Transverse colon (tissue), 4 donors: Measurements from ENCODE around the gene SDK2. TPM values are rescaled to one million over a fixed set of nuclear protein-coding genes. Genes with fewer than 3 reads are reported as not detected.

Source experiments
- DNase-seq: peaks from one replicate; pipeline ENCODE4 v3.0.0-alpha.2; 2019
- H3K27ac ChIP-seq, 4 donors: fragments of 200-600 bp; sonication (generic); 2 replicates each; pipeline ENCODE4 v1.5.1; 2016 to 2018; ENCODE audit warnings: inconsistent platforms in 4 of 4
- H3K27me3 ChIP-seq: fragments of 200-600 bp; sonication (generic); 2 replicates; pipeline ENCODE4 v1.5.1; 2017; ENCODE audit warnings: inconsistent platforms
- H3K36me3 ChIP-seq, 4 donors: fragments of 200-600 bp; sonication (generic); 2 replicates each; pipeline ENCODE4 v1.5.1; 2017 to 2019; ENCODE audit warnings: inconsistent platforms in 4 of 4
- H3K4me1 ChIP-seq, 4 donors: fragments of 200-600 bp; sonication (generic); 2 replicates each; pipeline ENCODE4 v1.5.1; 2017 to 2020; ENCODE audit warnings: inconsistent platforms in 4 of 4
- H3K4me3 ChIP-seq, 4 donors: fragments of 200-600 bp; sonication (generic); 1 replicate in 1 of 4; 2 replicates in 3 of 4; pipeline versions ENCODE4 v1.5.1 to v1.6.1; 2017 to 2019; ENCODE audit warnings: inconsistent platforms in 4 of 4
- H3K9me3 ChIP-seq, 2 donors: fragments of 200-600 bp; sonication (generic); 2 replicates each; pipeline ENCODE4 v1.5.1; 2017 to 2019; ENCODE audit warnings: inconsistent platforms in 2 of 2
- EP300 ChIP-seq: sonication (generic); formaldehyde crosslinking; IDR thresholded peaks from one replicate; pipeline ENCODE4 v1.6.1; 2017; ENCODE audit warnings: antibody characterized with exemption, low read depth
- POLR2A ChIP-seq: fragments of 450-650 bp; IDR thresholded peaks from one replicate; pipeline ENCODE4 v1.6.1; 2016; ENCODE audit warnings: antibody characterized with exemption, mild to moderate bottlenecking, moderate library complexity
- POLR2AphosphoS5 ChIP-seq, 3 donors: sonication (generic); formaldehyde crosslinking; IDR thresholded peaks; one replicate each; pipeline ENCODE4 v1.6.1; 2016; ENCODE audit warnings: antibody characterized with exemption in 3 of 3
- WGBS, 2 donors: methylation state at CpG; one replicate each; pipeline ENCODE4 v1.1.5; 2018; ENCODE audit warnings: low coverage in 1 of 2; 5-methylcytosine and 5-hydroxymethylcytosine counted together
- in situ Hi-C, 4 donors: fragments of 200-750 bp; cut with MboI; loops; one replicate each; pipeline versions ENCODE4 v1.15.0 to v1.15.1; 2017; ENCODE audit warnings: low sequenced_read_pairs in 3 of 4, low pct_ligation_motif_present in 1 of 4, low pct_unique_long_range_greater_than_20kb in 1 of 4
- intact Hi-C: fragments of 100-400 bp; cut with DNase I; formaldehyde crosslinking; loops from one replicate; pipeline ENCODE4 v1.15.1; 2023; ENCODE audit warnings: low total_unique reads
- total RNA-seq, 4 donors: library from RNA; depleted of rRNA; stranded (reverse); fragments of >200 nt; gene quantifications; one replicate each; pipeline ENCODE4 v1.1.0, GENCODE V29; 2016
- TF ChIP-seq, protein P1 (sequence below), 5 experiments: fragments of 200-600 bp in 3 of 5; fragments of 450-650 bp in 2 of 5; sonication (generic) in 3 of 5; IDR thresholded peaks; 1 replicate in 2 of 5; 2 replicates in 3 of 5; pipeline ENCODE4 v1.5.1; 2016 to 2017; ENCODE audit warnings: antibody characterized with exemption in 5 of 5, inconsistent platforms in 3 of 5, mild to moderate bottlenecking in 2 of 5, moderate library complexity in 1 of 5

The SDK2 gene
- total RNA-seq, 4 donors from 2014 or later = 2.6 to 9.8 (median 3.4) TPM

DNA sequence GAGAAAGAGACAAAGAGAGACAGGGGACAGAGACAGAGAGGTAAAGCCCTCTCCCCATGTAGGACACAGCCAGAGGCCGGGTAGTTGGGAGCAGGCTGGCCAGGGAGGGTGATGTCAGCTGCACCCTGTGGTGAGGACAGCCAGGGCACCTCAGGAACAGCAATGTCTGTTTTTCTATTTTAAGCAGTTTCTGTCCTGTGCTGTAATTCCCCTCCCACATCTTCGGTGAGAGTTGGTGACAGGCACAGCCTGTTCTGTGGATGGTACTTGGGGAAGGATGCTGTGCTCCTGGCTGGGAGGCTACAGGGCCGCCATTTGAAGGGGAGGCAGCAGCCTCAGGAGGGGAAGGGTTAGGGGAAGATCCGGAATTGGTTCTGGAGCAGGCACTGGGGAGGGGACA lies 163.5 kb downstream of the SDK2 start:
- 64% methylated on average over 4 of the region's 4 CpGs; no CpG with 5 or more reads in 1 of the 2 donors for WGBS, 2 donors
- DNase-seq = no peak
- H3K4me1 ChIP-seq = no peaks in the 10 kb centered on the region
- H3K4me3 ChIP-seq = no peak overlapping the region
- H3K9me3 ChIP-seq = no peaks in the 10 kb centered on the region
- intact Hi-C loops (no loop called here), in situ Hi-C loops (no loop called here)
- TF ChIP-seq POLR2A (no peak), POLR2AphosphoS5 (IDR thresholded peaks at IDR 0.05) (no peak), EP300 (no peak)
- TF ChIP-seq, protein P1, sequence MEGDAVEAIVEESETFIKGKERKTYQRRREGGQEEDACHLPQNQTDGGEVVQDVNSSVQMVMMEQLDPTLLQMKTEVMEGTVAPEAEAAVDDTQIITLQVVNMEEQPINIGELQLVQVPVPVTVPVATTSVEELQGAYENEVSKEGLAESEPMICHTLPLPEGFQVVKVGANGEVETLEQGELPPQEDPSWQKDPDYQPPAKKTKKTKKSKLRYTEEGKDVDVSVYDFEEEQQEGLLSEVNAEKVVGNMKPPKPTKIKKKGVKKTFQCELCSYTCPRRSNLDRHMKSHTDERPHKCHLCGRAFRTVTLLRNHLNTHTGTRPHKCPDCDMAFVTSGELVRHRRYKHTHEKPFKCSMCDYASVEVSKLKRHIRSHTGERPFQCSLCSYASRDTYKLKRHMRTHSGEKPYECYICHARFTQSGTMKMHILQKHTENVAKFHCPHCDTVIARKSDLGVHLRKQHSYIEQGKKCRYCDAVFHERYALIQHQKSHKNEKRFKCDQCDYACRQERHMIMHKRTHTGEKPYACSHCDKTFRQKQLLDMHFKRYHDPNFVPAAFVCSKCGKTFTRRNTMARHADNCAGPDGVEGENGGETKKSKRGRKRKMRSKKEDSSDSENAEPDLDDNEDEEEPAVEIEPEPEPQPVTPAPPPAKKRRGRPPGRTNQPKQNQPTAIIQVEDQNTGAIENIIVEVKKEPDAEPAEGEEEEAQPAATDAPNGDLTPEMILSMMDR (IDR thresholded peaks at IDR 0.05) = no peak
- H3K27ac ChIP-seq = no peak overlapping the region
- no peaks in the 10 kb centered on the region for H3K27me3 ChIP-seq
- no peaks in the 10 kb centered on the region for H3K36me3 ChIP-seq

DNA sequence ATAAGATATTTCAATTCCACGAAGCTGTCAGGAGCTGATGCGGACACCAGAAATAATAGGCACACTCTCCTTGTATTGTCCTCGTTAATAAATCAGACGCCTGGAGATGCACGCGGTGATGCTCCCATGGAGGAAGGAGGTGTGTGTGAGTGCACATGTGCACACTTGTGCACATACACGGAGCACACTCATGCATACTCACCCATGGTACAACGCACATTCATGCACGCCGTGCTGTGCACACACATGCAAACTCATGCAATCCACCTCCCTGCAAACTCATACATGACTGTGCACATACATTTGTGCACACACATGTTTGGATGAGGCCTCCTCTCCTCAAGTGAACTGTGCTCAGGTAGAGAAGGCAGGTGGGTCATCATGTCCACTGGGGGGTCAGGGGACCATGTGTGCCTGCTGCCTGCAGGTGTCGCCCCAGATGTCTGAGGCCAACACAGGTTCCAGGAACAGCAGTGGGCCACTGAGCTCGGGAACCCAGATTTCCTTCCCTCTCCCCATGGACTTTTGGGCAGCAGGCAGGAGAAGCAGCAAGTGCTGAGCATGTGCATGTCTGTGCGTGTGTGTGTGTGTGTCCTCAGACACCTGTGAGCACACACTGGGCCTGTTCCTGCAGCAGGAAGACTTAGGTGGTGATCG lies 165.3 kb downstream of the SDK2 start:
- in situ Hi-C loops = no loop called here
- Histone ChIP-seq H3K4me1 (peaks cover 0 to 8% (median 3%) of the 10 kb centered on the region in 4 donors), H3K4me3 (no peak overlapping the region), H3K27ac (no peak overlapping the region), H3K27me3 (peaks cover 4% of the 10 kb centered on the region), H3K9me3 (no peaks in the 10 kb centered on the region), H3K36me3 (no peaks in the 10 kb centered on the region)
- intact Hi-C loops = no loop called here
- DNase-seq = no peak
- 91 to 93% methylated on average over 5 to 14 of the region's 14 CpGs for WGBS, 2 donors
- TF ChIP-seq POLR2A (no peak), POLR2AphosphoS5 (IDR thresholded peaks at IDR 0.05) (no peak), EP300 (no peak)
- TF ChIP-seq, protein P1 (IDR thresholded peaks at IDR 0.05) = no peak

DNA sequence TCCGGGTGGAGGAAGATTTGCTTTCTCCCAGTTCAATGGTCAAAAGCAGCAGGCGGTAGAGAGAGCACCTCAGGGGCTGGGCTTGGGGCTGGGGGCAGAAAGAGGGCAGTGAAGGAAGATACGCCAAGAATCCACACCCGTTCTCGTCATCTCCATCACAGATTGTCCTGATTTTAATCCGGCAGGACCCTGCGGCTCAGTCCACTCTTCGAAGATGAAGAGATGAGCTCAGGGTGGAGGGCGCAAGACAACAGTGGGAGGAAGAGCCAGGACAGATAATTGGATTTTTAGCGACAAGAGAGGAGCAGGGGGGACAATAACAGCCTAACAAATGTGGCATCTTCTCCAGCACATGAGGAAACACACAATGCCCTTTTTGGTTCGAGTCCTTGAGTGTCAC lies 165.9 kb downstream of the SDK2 start:
- TF ChIP-seq EP300 = no peak
- TF ChIP-seq POLR2A = no peak
- no peak for TF ChIP-seq POLR2AphosphoS5 (IDR thresholded peaks at IDR 0.05)
- TF ChIP-seq, protein P1 (IDR thresholded peaks at IDR 0.05) = no peak
- no peak for DNase-seq
- in situ Hi-C loops (no loop called here), intact Hi-C loops (no loop called here)
- peaks cover 0 to 9% (median 3%) of the 10 kb centered on the region in 4 donors for H3K4me1 ChIP-seq
- peaks cover 4% of the 10 kb centered on the region for H3K27me3 ChIP-seq
- no peaks in the 10 kb centered on the region for H3K9me3 ChIP-seq
- 75 to 84% methylated on average over 4 to 11 of the region's 11 CpGs for WGBS, 2 donors
- H3K36me3 ChIP-seq = no peaks in the 10 kb centered on the region
- H3K4me3 ChIP-seq = no peak overlapping the region
- H3K27ac ChIP-seq = no peak overlapping the region

DNA sequence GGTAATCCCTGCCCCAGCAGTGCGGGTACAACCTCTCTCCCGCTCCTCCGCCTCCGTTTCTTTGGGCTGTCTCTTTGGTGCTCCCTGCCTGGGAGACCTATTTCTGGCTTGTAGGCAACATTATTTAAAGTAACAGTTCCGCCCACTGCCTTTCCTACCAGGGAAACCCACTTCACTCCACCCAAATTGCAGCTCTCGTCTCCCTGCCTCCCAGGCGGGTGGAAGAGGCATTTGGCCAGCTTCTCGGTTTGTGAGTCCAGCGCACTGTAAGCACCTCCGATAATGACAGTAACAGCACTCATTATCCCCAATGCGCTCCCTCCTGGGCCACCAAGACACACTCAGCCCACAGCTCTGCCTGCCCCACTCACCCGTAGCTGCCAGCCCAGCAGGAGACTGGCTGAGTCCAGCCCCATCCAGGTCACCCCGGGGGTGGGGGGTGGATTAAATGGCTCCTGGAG lies 167.3 kb downstream of the SDK2 start:
- Histone ChIP-seq H3K27me3 (peaks cover 4% of the 10 kb centered on the region), H3K4me1 (peaks cover 0 to 9% (median 3%) of the 10 kb centered on the region in 4 donors), H3K4me3 (no peak overlapping the region), H3K9me3 (no peaks in the 10 kb centered on the region), H3K27ac (no peak overlapping the region), H3K36me3 (no peaks in the 10 kb centered on the region)
- TF ChIP-seq EP300 = no peak
- TF ChIP-seq POLR2AphosphoS5 (IDR thresholded peaks at IDR 0.05) = no peak
- TF ChIP-seq, protein P1 (IDR thresholded peaks at IDR 0.05) = no peak
- no peak for TF ChIP-seq POLR2A
- intact Hi-C loops = no loop called here
- DNase-seq = no peak
- 67 to 78% methylated on average over 9 to 13 of the region's 13 CpGs for WGBS, 2 donors
- in situ Hi-C loops = no loop called here
